Neutrophil (primary cell): Measurements from ENCODE around the gene P2RX6.

Experiments
- H3K27ac ChIP-seq: fragments of 200-600 bp; sonication (generic); 2 replicates; pipeline ENCODE4 v1.5.1; 2016; ENCODE audit warnings: mild to moderate bottlenecking, moderate library complexity
- H3K27me3 ChIP-seq: fragments of 200-600 bp; sonication (generic); 2 replicates; pipeline ENCODE4 v1.6.0; 2016; ENCODE audit warnings: mild to moderate bottlenecking
- H3K36me3 ChIP-seq: fragments of 200-600 bp; sonication (generic); 2 replicates; pipeline ENCODE4 v1.5.1; 2017
- H3K4me1 ChIP-seq, 2 experiments: fragments of 200-600 bp in 1 of 2; sonication (generic) in 1 of 2; 1 replicate in 1 of 2; 2 replicates in 1 of 2; pipeline versions ENCODE4 v1.5.1 to v1.6.1; 2013 to 2016; ENCODE audit warnings: low read depth in 1 of 2, low read length in 1 of 2, mild to moderate bottlenecking in 1 of 2, moderate library complexity in 1 of 2; ENCODE audit not compliant: control insufficient read depth in 1 of 2, insufficient read depth in 1 of 2
- H3K4me3 ChIP-seq, 2 experiments: fragments of 200-600 bp in 1 of 2; sonication (generic) in 1 of 2; 1 replicate in 1 of 2; 2 replicates in 1 of 2; pipeline ENCODE4 v1.5.1; 2013 to 2016; ENCODE audit warnings: low read depth in 1 of 2, low read length in 1 of 2, mild to moderate bottlenecking in 1 of 2, moderate library complexity in 1 of 2
- H3K9me3 ChIP-seq: fragments of 200-600 bp; sonication (generic); 2 replicates; pipeline ENCODE4 v1.5.1; 2016
- CTCF ChIP-seq: fragments of 200-600 bp; sonication (generic); IDR thresholded peaks from 2 replicates; pipeline ENCODE4 v1.5.1; 2016; ENCODE audit warnings: antibody characterized with exemption

The P2RX6 gene

DNA sequence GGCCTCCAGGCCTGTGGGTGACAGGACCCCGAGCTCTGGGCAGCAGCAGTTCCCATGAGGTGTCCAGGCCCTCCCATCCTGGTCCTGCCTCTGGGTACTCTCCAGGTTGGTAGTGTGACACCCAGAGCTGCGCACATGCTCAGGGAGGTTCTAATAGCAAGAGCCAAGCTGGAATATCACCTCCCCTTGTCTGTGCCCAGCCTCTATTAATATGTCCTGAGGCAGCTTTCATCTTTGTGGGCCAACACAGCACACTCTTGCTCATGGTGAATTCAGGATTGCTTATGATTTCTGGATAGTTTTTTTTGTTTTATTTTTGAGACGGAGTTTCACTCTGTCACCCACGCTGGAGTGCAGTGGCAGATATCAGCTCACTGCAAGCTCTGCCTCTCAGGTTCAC, 3.3 kb downstream of the P2RX6 start:
- Histone ChIP-seq H3K4me3 (no peak overlapping the region), H3K27me3 (peaks cover 47% of the 10 kb centered on the region), H3K9me3 (no peaks in the 10 kb centered on the region), H3K4me1 (peaks cover 11 to 13% of the 10 kb centered on the region in 2 experiments), H3K36me3 (no peaks in the 10 kb centered on the region), H3K27ac (no peak overlapping the region)
- no peak for TF ChIP-seq CTCF

GRCh38 chr22:21020802-21021429, 6.0 kb downstream of the P2RX6 start:
- no peak for TF ChIP-seq CTCF
- Histone ChIP-seq H3K4me1 (no peaks in the 10 kb centered on the region), H3K4me3 (no peak overlapping the region), H3K9me3 (no peaks in the 10 kb centered on the region), H3K27me3 (peaks cover 21% of the 10 kb centered on the region), H3K27ac (no peak overlapping the region), H3K36me3 (no peaks in the 10 kb centered on the region)

DNA sequence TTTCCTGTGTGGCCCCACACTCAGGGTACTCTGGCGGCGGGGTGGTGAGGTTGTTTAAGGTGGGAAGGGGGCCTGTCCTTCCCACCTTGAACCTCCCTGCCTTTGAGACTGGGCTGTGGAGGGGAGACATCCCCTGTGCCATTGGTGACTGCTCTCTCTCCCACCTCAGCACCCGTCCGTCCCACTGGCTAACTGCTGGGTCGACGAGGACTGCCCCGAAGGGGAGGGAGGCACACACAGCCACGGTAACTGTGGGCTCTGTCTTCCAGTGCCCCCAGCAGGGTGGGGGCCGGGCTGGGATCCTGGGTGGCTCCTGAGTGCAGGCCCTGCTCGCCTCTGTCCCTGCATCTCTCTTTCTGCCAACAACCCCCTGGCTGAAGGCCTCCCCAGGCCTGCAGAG, 7.5 kb downstream of the P2RX6 start:
- no peak overlapping the region for H3K4me3 ChIP-seq
- no peak overlapping the region for H3K27ac ChIP-seq
- H3K36me3 ChIP-seq: no peaks in the 10 kb centered on the region
- peaks cover 7% of the 10 kb centered on the region for H3K27me3 ChIP-seq
- TF ChIP-seq CTCF: no peak
- no peaks in the 10 kb centered on the region for H3K9me3 ChIP-seq
- H3K4me1 ChIP-seq: no peaks in the 10 kb centered on the region

DNA sequence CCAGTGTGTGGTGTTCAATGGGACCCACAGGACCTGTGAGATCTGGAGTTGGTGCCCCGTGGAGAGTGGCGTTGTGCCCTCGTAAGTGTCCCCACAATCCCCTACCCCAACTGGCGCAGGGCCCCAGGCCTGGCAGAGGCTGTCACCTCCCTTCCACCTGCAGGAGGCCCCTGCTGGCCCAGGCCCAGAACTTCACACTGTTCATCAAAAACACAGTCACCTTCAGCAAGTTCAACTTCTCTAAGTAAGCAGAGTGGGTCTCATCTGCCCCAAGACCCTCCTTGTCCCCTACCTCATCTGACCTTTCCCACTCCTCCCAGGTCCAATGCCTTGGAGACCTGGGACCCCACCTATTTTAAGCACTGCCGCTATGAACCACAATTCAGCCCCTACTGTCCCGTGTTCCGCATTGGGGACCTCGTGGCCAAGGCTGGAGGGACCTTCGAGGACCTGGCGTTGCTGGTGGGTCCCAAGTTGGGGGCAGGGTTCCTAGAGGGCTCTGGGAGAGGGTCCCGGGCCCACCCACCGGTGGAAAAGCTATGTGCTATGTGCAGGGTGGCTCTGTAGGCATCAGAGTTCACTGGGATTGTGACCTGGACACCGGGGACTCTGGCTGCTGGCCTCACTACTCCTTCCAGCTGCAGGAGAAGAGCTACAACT, 8.1 kb downstream of the P2RX6 start:
- H3K27ac ChIP-seq: no peak overlapping the region
- no peaks in the 10 kb centered on the region for H3K4me1 ChIP-seq
- no peak overlapping the region for H3K4me3 ChIP-seq
- TF ChIP-seq CTCF: no peak
- peaks cover 7% of the 10 kb centered on the region for H3K27me3 ChIP-seq
- H3K9me3 ChIP-seq: no peaks in the 10 kb centered on the region
- no peaks in the 10 kb centered on the region for H3K36me3 ChIP-seq

GRCh38 chr22:21025266-21025665, 10.3 kb downstream of the P2RX6 start:
- TF ChIP-seq CTCF: no peak
- Histone ChIP-seq H3K36me3 (no peaks in the 10 kb centered on the region), H3K27me3 (peaks cover 10% of the 10 kb centered on the region), H3K9me3 (no peaks in the 10 kb centered on the region), H3K4me1 (no peaks in the 10 kb centered on the region), H3K27ac (no peak overlapping the region), H3K4me3 (no peak overlapping the region)
